Breast epithelium (tissue), 4 donors: ENCODE data around the gene OR51B2. TPM values are rescaled to one million over a fixed set of nuclear protein-coding genes. Genes with fewer than 3 reads are reported as not detected.
"Not testable (repeated sequence)": the region's sequence is repeated elsewhere in the genome, so short reads cannot be mapped to it uniquely, and the experiment has no call there.

Source experiments
- DNase-seq, 2 donors: peaks; one replicate each; pipeline ENCODE4 v3.0.0-alpha.2; 2019; ENCODE audit warnings: low spot score in 2 of 2
- H3K27ac ChIP-seq, 2 donors: fragments of 200-600 bp; sonication (generic) in 1 of 2; one replicate each; pipeline ENCODE4 v1.5.1; 2016 to 2019; ENCODE audit warnings: mild to moderate bottlenecking in 1 of 2
- H3K27me3 ChIP-seq, 2 donors: fragments of 200-600 bp; sonication (generic) in 1 of 2; one replicate each; pipeline versions ENCODE4 v1.5.1 to v1.6.0; 2017 to 2019; ENCODE audit warnings: control low read depth in 1 of 2, mild to moderate bottlenecking in 1 of 2
- H3K36me3 ChIP-seq: fragments of 200-600 bp; one replicate; pipeline ENCODE4 v1.5.1; 2019
- H3K4me1 ChIP-seq, 2 donors: fragments of 200-600 bp; sonication (generic); one replicate each; pipeline ENCODE4 v1.5.1; 2016 to 2019; ENCODE audit warnings: control low read depth in 1 of 2
- H3K4me3 ChIP-seq, 3 donors: fragments of 200-600 bp; sonication (generic); 1 replicate in 2 of 3; 2 replicates in 1 of 3; pipeline ENCODE4 v1.5.1; 2016 to 2019; ENCODE audit warnings: mild to moderate bottlenecking in 3 of 3, moderate library complexity in 2 of 3
- H3K9me3 ChIP-seq, 2 donors: fragments of 200-600 bp; sonication (generic) in 1 of 2; one replicate each; pipeline ENCODE4 v1.5.1; 2016 to 2019; ENCODE audit warnings: control low read depth in 1 of 2
- CTCF ChIP-seq, 3 donors: fragments of 450-650 bp; IDR thresholded peaks; one replicate each; pipeline ENCODE4 v1.5.1; 2016 to 2017; ENCODE audit warnings: antibody characterized with exemption in 3 of 3, mild to moderate bottlenecking in 3 of 3, moderate library complexity in 3 of 3
- POLR2A ChIP-seq: fragments of 450-650 bp; IDR thresholded peaks from one replicate; pipeline ENCODE4 v1.6.1; 2016; ENCODE audit warnings: antibody characterized with exemption, mild to moderate bottlenecking, moderate library complexity
- POLR2AphosphoS5 ChIP-seq, 3 donors: sonication (generic); formaldehyde crosslinking; IDR thresholded peaks; one replicate each; pipeline ENCODE4 v1.6.1; 2017; ENCODE audit warnings: antibody characterized with exemption in 3 of 3
- intact Hi-C: fragments of 100-400 bp; cut with DNase I; formaldehyde crosslinking; loops from one replicate; pipeline ENCODE4 v1.15.1; 2023; ENCODE audit warnings: low total_unique reads
- total RNA-seq, 3 donors: library from RNA; depleted of rRNA; stranded (reverse); fragments of >200 nt; gene quantifications; one replicate each; pipeline ENCODE4 v1.1.0, GENCODE V29; 2016

OR51B2 gene
- total RNA-seq, 3 donors from 2014 or later = 1.6 TPM; not detected in 2

GRCh38 chr11:5298451-5298850, 25.6 kb downstream of the OR51B2 start:
- H3K27ac ChIP-seq = no peak overlapping the region
- TF ChIP-seq POLR2AphosphoS5 (IDR thresholded peaks at IDR 0.05) (no peak), CTCF (IDR thresholded peaks at IDR 0.05) (no peak), POLR2A (no peak)
- no peaks in the 10 kb centered on the region for H3K9me3 ChIP-seq
- DNase-seq = no peak
- intact Hi-C loops = no loop called here
- no peaks in the 10 kb centered on the region for H3K36me3 ChIP-seq
- no peak overlapping the region for H3K4me3 ChIP-seq
- no peaks in the 10 kb centered on the region for H3K27me3 ChIP-seq
- no peaks in the 10 kb centered on the region for H3K4me1 ChIP-seq

GRCh38 chr11:5297721-5298323, 26.3 kb downstream of the OR51B2 start:
- DNase-seq = no peak
- H3K4me3 ChIP-seq = no peak overlapping the region
- no peaks in the 10 kb centered on the region for H3K9me3 ChIP-seq
- H3K36me3 ChIP-seq = no peaks in the 10 kb centered on the region
- H3K27me3 ChIP-seq = no peaks in the 10 kb centered on the region
- H3K4me1 ChIP-seq = no peaks in the 10 kb centered on the region
- H3K27ac ChIP-seq = no peak overlapping the region
- intact Hi-C loops = no loop called here
- no peak for TF ChIP-seq POLR2AphosphoS5 (IDR thresholded peaks at IDR 0.05)
- no peak for TF ChIP-seq CTCF (IDR thresholded peaks at IDR 0.05)
- no peak for TF ChIP-seq POLR2A

GRCh38 chr11:5294342-5294995, 29.6 kb downstream of the OR51B2 start:
- H3K36me3 ChIP-seq, DNase-seq, intact Hi-C loops, H3K9me3 ChIP-seq, H3K27me3 ChIP-seq, H3K27ac ChIP-seq, H3K4me1 ChIP-seq, H3K4me3 ChIP-seq: not testable (repeated sequence)

GRCh38 chr11:5293028-5293427, 31.1 kb downstream of the OR51B2 start:
- intact Hi-C loops = no loop called here
- Histone ChIP-seq H3K27ac (no peak overlapping the region), H3K27me3 (no peaks in the 10 kb centered on the region), H3K9me3 (no peaks in the 10 kb centered on the region), H3K4me1 (no peaks in the 10 kb centered on the region), H3K4me3 (no peak overlapping the region), H3K36me3 (no peaks in the 10 kb centered on the region)
- no peak for DNase-seq
- no peak for TF ChIP-seq CTCF (IDR thresholded peaks at IDR 0.05)
- no peak for TF ChIP-seq POLR2A

GRCh38 chr11:5291207-5291838, 32.8 kb downstream of the OR51B2 start:
- Histone ChIP-seq H3K36me3 (no peaks in the 10 kb centered on the region), H3K4me1 (no peaks in the 10 kb centered on the region), H3K27me3 (no peaks in the 10 kb centered on the region), H3K27ac (no peak overlapping the region), H3K9me3 (no peaks in the 10 kb centered on the region), H3K4me3 (no peak overlapping the region)
- no peak for TF ChIP-seq POLR2A
- no peak for TF ChIP-seq CTCF (IDR thresholded peaks at IDR 0.05)
- no peak for TF ChIP-seq POLR2AphosphoS5 (IDR thresholded peaks at IDR 0.05)
- intact Hi-C loops = no loop called here
- no peak for DNase-seq
